ENCODE data around the gene ABR.
A peak's percentile ranks its signal among the peaks of the same experiment; 100 is the strongest.
"Not testable (repeated sequence)": the region's sequence is repeated elsewhere in the genome, so short reads cannot be mapped to it uniquely, and the experiment has no call there.

ABR gene

DNA sequence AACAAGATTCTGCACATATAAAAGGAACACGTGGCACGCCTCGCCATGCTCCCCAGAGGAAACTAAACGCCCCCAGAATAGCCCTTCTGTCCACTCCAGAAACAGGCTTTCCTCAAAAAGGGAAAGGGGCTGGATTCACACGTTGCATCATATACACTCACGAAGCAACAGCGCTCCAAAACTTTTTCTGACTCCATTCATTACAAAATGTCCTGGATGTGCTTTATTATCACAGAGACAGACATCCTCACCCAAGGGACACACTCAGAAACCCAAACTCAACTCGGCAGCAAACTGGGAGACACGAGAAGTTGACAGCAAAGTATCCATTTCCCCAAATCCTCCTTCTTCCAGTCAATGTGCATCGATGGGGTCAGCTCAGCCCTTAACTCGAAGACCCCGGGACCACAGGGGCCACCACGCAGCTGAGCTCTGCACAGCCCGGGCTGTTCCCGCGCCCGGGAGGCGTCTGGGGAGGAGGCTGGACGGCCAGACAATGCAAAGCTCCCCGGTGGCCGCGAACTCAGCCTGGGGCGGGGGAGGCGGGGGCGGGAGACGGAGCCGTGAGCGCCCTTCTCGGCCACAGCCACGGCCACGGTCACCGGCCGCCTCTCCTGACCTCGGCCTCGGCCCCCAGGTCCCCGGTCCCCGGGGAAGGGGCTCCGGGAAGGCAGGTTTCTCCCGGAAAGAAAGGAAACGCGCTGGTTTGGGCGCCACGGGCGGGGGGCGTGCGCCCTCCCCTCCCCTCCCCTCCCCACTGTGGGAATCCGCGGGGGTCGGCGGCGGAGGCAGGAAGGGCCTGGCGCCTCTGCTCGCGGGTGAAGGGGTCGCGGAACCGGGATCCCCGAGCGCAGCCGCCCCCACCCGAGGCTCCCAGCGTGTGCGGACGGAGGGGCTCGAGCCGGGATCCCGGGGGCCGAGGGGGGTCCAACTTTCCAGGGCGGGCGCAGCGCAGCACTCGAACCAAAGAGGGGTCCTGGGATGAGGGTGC lies 201.4 kb downstream of the ABR start:
- DNase-seq = peak; percentile 76

DNA sequence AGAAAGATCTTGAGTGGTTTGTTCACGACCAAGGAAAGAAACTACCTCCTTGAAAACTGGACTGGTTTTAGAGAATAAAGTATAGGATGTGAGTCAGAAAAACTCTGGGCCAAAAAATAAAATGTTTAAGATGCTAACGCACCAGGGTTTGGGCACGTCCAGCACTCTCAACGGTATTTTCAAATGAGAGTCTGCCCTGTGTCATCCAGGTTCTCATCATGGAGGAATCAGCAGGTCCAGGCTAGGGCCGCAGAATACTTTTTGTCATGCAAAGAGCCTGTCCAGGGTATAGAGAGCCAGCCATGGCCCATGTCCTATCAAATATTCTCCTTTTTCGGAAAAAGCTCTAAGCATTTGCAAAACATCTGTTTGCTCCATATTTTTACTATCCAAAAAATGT lies 202.6 kb downstream of the ABR start:
- peak; percentile 64 for DNase-seq

DNA sequence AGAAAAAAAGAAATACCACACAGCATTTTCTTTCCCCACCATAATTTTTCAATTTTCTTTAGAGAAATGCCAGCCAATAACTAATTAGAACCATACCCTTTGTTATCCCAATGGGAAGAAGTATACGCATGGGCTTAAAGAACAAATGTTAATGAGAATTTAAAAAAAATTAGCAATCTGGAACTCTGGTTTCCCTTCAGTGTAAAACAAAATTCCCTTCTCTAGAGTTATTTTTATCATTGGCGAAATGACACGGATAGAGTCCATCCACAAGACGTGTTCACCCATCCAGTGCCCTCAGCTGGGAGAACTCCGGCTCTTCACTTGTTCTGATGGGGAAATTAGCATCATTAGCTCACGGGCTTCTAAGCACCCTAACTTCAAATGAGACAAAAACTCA lies 203.5 kb downstream of the ABR start:
- peak; percentile 19 for DNase-seq

DNA sequence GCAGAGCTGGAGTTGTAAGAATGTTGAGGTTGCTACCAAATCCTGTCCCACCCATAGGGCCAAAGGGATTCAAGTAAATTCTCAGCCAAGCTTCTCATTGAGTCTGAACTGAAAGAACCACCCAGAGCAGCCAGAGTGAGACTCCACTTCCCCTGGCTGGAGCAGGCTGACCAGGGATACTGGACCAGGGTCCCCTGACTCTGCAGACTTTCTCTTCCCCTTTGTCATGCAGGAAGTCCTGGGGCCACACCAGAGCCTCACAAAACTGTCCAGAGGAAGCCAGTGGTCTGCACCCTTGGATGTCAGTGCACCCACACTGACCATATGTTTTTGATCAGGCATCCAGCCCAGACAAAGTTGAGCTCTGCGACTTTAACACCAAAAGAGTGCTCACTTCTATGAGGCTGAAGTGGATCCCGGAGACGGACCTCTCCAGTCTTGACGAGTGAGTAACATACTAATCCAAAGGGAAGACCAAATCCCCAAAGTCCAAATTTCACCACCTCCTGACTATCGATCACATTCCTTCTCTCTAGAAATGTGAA lies 204.3 kb downstream of the ABR start:
- DNase-seq = peak; percentile 68

DNA sequence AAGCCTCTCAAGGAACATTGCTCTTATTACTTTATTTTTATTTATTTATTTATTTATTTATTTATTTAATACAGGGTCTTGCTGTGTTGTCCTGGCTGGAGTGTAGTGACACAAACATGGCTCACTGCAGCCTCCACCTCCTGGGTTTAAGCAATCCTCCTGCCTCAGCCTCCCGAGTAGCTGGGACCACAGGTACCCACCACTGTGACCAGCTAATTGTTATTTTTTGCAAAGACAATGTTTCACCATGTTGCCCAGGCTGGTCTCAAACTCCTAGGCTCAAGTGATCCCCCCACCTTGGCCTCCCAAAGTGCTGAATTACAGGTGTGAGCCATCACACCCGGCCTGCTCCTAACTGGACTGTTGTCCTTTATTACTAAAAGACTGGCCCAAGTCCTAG lies 205.0 kb downstream of the ABR start:
- not testable (repeated sequence) for DNase-seq

DNA sequence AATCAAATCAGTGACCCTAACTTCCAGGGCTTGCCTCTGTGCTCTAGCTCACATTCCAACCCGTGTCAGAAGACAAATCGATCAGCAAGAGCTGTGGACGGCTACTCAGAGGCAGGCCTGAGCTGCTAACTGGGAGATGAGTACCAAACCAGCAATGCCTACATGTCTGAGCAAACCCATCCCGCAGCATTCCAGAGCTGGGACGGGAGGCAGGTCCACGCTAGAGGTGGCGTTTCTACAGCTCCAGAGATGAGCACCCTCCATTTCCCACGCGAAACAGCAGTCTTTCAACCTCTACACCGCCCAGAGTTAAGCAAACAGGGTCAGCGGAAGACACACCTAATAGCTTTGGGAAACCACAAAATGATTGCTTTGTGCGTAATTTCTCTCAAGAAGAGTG lies 206.7 kb downstream of the ABR start:
- peak; percentile 57 for DNase-seq

DNA sequence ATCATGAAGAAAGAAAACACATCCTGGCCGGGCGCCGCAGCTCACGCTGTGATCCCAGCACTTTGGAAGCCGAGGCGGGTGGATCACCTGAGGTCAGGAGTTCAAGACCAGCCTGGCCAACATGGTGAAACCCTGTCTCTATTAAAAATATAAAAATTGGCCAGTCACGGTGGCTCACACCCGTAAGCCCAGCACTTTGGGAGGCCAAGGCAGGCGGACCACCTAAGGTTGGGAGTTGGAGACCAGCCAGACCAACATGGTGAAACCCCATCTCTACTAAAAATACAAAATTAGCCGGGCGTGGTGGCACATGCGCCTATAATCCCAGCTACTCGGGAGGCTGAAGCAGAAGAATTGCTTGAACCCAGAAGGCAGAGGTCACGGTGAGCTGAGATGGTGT lies 207.9 kb downstream of the ABR start:
- not testable (repeated sequence) for DNase-seq

DNA sequence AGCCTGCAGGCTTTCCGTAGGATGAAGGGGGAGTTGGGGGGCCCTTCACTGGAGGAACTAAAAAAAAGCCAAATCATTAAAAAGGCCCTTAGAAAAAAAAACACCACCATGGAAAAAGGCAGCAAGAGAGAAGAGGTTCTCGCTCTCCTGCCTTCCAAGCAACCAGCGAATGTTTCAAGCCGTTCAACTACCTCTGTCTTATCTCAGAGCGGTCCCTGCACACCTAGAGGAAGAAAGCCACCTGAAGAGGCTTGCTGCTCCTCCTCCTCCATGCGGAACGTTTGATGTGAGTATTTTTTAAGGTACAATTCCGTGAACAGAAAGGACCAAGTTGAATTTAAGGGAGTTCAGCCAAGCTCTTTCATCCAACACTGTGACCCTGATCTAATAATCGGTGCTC lies 209.4 kb downstream of the ABR start:
- no peak for DNase-seq

DNA sequence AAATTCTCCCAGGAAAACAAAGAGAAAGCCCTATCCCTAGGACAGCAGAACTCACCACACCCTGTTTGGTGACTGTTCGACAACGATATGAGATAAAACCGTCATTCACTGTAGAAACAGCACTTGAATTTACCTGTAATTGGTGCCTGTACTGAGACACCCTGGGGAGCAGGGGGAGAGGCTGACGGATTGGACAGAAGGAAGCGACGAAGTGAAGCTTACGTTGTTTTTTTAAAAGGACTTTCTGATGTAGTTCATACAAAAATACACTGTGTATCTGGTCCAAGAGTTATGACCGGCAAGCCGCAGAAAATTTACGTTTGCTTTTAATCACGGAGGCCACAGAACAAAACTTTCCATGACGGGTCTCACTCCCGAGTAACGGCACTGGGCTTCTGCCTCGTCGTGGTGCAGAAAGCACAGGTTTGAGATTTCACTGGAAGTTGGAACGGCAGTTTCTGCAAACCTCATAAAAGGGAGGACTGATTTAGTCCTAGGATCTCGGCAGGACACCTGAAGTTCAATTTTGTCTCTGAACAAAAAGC lies 209.9 kb downstream of the ABR start:
- DNase-seq = peak; percentile 44

DNA sequence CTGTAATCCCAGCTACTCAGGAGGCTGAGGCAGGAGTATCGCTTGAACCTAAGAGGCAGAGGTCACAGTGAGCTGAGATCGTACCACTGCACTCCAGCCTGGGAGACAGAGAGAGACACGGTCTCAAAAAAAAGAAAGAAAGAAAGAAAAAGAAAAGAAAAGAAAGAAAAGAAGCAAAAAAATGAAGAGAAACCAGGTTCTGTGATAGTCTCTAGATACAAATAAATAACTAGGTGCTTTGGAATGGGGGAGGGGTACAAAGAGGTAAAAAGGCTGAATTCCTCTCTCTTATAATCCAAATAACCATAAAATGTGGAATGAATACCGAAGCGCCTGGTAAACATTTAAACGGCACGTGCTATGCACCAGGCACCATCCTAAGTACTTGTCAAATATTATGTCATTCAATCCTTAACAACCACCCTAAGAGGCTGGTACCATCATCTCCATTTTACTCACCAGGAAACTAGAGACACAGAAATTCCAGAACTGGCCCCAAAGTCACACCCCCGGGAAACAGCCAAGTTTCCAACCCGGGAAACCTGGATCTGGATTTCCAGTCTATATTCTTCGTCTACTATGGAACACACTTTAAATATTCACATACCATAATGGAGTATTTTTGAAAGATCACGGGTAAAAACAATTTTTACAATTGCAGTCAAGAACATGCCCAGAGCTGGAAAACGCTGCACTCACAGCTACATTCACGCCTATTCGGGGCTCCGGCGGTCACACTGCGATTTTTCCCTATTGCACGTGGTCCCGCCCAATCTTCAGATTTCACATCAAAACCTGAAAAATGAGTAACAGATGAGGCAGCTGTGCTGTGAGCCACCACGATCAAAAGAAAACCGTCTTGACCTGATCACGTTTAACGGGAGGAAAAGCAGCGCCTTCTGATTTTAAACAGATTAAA lies 210.7 kb downstream of the ABR start:
- peak; percentile 78 for DNase-seq

DNA sequence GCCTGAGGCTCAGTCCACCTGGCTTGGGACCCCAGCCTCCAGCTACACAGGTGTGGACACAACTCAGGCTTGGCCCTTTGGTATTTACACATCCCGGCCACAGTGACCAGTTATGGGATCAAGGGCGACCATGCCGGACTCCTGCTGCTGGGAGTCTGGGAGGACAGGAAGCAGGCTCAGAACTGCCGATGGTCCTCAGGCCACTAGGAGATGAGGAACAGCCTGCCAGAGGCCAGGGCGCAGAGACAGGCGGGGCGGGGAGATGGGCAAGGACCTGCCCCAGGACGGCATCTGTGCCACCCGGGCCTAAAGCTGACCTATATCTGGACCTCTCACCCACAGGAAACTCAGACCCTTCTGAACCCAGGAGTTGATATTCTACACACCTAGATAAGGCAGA lies 212.7 kb downstream of the ABR start:
- DNase-seq = no peak

DNA sequence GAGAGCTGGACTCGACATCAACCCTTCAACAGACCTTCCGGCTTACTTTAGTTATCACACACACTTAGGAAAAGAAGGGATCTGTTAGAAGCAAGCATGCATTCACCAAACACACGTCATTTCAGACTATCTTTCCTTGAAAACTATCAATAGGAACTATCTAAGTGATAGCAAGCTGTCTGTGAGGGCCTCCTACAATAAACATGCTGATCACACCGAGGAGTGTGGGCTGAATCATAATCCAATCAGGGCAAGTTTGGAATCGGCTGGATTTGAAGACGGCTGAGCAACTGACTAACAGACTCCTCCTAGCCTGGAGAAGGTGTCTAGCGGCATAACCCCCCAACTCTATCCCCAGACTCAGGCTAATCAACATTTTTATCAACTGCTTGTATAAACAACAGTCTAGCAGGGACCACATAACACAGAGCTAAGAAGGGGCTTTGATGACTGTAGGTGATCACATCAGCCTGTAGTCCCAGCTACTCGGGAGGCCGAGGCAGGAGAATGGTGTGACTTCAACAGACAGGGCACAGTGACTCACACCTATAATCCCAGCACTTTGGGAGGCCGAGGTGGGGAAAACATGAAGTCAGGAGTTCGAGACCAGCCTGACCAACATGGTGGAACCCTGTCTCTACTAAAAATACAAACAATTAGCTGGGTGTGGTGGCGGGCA lies 214.3 kb downstream of the ABR start:
- peak; percentile 73 for DNase-seq

DNA sequence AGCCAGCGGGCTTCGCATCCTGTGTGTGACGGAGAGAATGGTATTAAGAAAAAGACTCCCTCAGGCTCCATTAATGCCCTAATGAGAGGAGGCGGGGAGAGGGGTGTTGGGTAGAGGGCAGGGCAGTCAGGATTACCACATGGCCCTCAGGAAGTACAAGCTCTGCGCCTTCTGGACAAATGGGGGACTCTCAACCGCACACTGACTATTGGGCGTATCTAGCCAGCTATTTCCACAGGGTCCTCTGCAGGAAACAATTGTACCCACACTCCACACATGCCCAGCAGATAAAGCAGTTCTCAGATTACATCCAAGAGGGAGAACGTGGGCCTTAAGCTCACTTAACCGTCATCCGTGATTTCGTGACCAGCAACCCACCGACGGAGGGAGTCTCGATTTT lies 214.9 kb downstream of the ABR start:
- no peak for DNase-seq

DNA sequence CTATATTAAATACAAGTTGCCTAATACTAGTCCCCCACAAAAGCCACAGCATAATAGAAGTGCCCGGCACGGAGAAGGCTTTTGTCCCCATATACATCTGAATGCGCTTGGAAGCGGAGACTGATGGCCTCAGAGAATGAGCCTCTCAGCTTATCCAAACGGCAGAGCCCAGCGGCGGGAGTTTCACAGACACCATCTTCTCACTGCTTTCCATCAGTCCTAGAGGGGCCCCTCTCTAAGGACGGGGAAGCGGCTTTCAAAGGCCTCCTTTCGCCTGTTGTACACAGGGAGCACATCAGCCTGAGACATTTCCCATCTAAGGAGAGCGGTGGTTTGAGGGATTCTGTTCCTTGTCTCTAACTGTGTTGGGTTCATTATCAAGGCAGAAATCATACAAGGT lies 217.1 kb downstream of the ABR start:
- DNase-seq = no peak

DNA sequence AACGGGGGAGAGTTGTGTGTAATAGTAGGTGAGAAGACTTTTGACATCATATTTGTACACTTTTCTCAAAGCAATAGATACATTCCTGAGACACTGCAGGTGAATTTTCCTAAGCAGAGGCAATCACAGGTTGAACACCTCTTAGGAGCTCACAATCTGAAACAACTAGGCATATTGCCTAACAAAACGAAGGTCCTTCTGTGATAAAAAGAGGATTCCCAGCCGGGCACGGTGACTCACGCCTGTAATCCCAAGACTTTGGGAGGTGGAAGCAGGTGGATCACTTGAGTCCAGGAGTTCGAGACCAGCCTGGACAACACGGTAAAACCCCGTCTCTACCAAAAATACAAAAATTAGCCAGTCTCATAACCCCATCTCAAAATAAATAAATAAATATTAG lies 217.6 kb downstream of the ABR start:
- DNase-seq = no peak

DNA sequence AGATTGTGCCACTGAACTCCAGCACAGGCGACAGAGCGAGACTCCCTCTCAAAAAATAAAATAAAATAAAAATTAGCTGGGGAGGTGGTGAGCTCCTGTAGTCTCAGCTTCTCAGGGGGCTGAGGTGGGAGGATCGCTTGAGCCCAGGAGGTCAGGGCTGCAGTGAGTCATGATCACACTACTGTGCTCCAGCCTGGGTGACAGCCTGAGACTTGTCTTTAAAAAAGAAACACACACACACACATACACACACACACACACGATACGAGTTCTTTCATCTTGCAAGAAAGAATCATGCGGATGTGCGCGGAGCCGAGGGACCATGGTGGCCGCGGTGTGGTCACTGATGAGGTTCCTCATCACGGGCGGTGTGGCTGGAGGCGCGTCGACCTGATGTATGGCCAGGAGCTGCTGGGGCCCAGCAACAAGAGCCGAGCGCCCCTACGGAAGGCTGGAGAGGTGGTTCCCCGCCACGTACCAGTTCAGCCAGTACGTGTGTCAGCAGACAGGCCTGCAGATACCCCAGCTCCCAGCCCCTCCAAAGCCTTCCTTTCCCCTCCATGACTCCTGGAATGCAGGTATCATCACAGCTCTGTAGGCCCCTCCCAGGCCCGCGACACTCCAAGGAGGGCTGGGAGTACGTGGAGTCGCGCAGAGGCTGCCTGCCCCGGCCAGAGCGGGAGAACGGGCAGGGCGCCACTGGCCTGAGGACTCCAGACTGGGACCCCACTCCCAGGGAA lies 220.9 kb downstream of the ABR start:
- DNase-seq = no peak

DNA sequence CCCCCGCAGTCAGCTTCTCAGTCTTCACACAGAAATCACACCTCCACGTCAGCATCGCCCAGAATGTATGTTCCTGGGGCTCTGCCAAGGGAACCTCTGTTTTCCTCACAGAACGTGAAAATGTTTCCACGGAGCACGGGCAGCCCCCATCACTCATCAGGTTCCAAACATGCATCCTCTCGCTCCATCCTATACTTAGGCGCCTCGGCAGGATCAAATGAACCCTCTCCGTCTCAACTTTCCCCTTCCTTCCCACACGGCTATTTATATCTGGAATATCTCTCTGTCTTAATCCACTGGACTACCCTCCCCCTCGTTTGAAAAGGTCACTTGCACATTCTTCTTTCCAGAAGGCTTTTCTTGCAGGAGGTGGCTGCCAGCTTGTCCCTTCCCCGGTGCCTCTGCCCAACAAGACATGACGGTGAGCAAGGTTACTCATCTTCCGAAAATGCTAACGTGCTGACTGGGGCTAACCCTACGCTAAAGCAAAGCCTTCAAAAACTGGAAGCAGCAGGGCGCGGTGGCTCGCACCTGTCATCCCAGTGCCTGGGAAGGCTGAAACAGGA lies 221.8 kb downstream of the ABR start:
- no peak for DNase-seq

DNA sequence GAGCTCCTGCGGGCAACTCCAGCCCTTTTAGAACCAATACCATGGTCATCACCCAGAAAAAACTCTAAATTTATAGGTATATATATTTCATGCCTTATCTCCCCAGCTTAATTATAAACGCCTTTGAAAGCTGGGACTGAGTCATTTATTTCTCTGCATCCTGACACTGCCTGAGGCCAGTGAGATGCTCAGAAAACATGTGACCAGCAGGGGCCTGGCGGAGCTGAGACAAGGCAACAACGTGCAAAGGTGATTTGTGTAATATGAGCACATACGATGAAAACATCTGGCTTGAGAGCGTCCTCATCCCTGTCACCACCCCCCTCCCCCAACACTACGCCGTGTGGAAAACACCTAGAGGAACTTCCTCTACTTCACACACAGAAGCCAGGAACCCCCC lies 222.9 kb downstream of the ABR start:
- peak; percentile 39 for DNase-seq

DNA sequence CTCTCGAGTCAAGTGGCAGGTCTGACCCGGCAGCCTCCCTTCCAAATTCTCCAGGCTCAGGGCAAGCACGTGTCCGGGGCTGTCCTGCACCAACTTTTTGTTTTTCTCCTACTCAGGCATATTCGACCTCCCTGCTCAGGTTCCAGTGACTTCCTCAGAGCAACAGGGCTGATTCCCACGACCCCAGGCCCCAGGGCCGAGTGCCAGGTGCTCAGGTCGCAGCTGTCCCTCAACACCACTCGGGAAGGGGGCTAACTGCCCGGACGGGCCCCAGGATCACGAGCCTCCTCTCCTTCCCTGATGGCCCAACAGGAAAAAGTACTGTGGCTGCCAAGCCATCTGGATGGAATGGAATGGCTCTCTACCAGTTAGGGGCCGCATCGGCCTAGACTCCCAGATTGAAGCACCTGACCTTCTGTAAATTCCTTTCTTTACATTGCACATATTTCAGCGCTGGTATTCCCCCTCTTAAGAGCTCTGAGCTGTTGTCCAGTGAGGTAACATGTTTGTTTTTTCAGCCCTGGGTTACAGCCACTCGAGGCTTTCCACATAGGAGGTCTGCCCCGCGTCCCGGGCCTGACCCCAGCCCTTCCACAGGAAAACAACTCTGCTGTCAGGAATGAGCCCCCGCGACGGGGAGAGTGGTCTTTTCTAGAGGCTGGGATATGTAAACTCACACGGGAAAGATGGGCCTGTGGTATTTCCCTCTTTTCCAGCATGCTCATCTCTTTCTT lies 225.2 kb downstream of the ABR start:
- DNase-seq = peak; percentile 77

DNA sequence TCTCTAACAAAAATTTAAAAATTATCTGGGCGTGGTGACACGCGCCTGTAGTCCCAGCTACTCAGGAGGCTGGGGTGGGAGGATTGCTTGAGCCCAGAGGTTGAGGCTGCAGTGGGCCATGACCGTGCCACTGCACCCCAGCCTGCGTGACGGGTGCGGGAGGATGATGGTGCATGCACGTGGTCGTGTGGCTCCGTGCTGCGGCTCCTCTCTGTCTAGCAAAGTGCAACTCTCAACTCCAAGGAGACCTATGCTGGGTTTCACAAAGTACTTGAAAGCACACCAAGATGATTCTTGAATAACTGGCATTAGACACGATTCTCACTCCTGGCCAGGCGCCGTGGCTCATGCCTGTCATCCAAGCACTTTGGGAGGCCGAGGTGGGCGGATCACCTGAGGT lies 226.0 kb downstream of the ABR start:
- DNase-seq = no peak

Measured in fibroblast of skin of right biceps (primary cell).